Activated CD4-positive, alpha-beta T cell treated with anti-CD3 and anti-CD28 coated beads for 36 hours (primary cell): ENCODE measurements around the gene GCNT3. TPM values are rescaled to one million over a fixed set of nuclear protein-coding genes. Genes with fewer than 3 reads are reported as not detected.
A peak's percentile ranks its signal among the peaks of the same experiment; 100 is the strongest.
"Not testable (repeated sequence)": the region's sequence is repeated elsewhere in the genome, so short reads cannot be mapped to it uniquely, and the experiment has no call there.

Source experiments
- ATAC-seq: fragments of 200-7000 bp; cut with Tn5 transposase; one replicate; pipeline ENCODE4 v1.10.0; 2021; ENCODE audit warnings: mild to moderate bottlenecking, moderate library complexity
- CTCF ChIA-PET: fragments of 350-600 bp; sonication (Branson Sonifier 250); formaldehyde crosslinking; loops from one replicate; lab custom pipeline; 2021; ENCODE audit warnings: antibody characterized with exemption; lab: Charles Lee
- POLR2A ChIA-PET: fragments of 350-600 bp; sonication (Branson Sonifier 250); formaldehyde crosslinking; loops from one replicate; lab custom pipeline; 2021; ENCODE audit warnings: antibody characterized with exemption, inconsistent platforms; lab: Charles Lee
- DNase-seq: peaks from one replicate; pipeline ENCODE4 v3.0.0-alpha.2; 2020
- H3K27ac Mint-ChIP-seq: one replicate; pipeline ENCODE4 v1.8.0; 2021; ENCODE audit warnings: mixed read lengths
- H3K27me3 Mint-ChIP-seq: one replicate; pipeline ENCODE4 v1.8.0; 2021; ENCODE audit warnings: mixed read lengths
- H3K36me3 Mint-ChIP-seq: one replicate; pipeline ENCODE4 v1.8.0; 2021; ENCODE audit warnings: low read depth, mixed read lengths
- H3K4me1 Mint-ChIP-seq: one replicate; pipeline ENCODE4 v1.8.0; 2021; ENCODE audit warnings: mixed read lengths
- H3K4me3 Mint-ChIP-seq: one replicate; pipeline ENCODE4 v1.8.0; 2021; ENCODE audit warnings: mild to moderate bottlenecking, moderate library complexity, mixed read lengths
- H3K9me3 Mint-ChIP-seq: one replicate; pipeline ENCODE4 v1.8.0; 2021; ENCODE audit warnings: low read depth, mixed read lengths
- intact Hi-C, 2 experiments: fragments of 100-400 bp; cut with DNase I in 1 of 2; cut with micrococcal nuclease in 1 of 2; formaldehyde crosslinking; loops; one replicate each; pipeline versions ENCODE4 v1.14.2 to v1.15.1; 2022 to 2024; cut with DNase I, micrococcal nuclease
- total RNA-seq, 2 experiments: library from RNA; stranded (reverse); gene quantifications; one replicate each; pipeline ENCODE4 v1.2.3, GENCODE V29; 2021

Gene GCNT3
- total RNA-seq, 2 experiments from 2014 or later: not detected

DNA sequence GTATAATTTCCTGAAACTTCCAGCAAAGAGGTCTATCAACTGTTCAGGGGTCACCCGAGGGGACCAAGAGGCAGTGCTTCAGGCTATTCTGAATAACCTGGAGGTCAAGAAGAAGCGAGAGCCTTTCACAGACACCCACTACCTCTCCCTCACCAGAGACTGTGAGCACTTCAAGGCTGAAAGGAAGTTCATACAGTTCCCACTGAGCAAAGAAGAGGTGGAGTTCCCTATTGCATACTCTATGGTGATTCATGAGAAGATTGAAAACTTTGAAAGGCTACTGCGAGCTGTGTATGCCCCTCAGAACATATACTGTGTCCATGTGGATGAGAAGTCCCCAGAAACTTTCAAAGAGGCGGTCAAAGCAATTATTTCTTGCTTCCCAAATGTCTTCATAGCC is 6.8 kb downstream of the GCNT3 start:
- Mint-ChIP-seq H3K4me3 (no peak overlapping the region), H3K9me3 (no peaks in the 10 kb centered on the region), H3K4me1 (peaks cover 4% of the 10 kb centered on the region), H3K36me3 (no peaks in the 10 kb centered on the region), H3K27ac (no peak overlapping the region), H3K27me3 (peaks cover 18% of the 10 kb centered on the region)
- CTCF ChIA-PET: no interaction called here
- POLR2A ChIA-PET: no interaction called here
- intact Hi-C loops: no loop called here
- ATAC-seq: no peak
- DNase-seq: no peak

- POLR2A ChIA-PET: no interaction called here
- intact Hi-C loops: loop anchor here (1.0 kb wide), 1 partner anchor 90 kb away; no protein-coding TSS in a partner anchor
- no peaks in the 10 kb centered on the region for H3K4me1 Mint-ChIP-seq
Measured at GRCh38 chr15:59622289-59622688, 10.7 kb downstream of the GCNT3 start.

GRCh38 chr15:59632714-59633113 is 21.1 kb downstream of the GCNT3 start:
- ChIA-PET POLR2A (no interaction called here), CTCF (interaction anchor here (0.6 to 1.9 kb wide), 4 partner anchors 9 to 349 kb away, joined by 3 to 7 read pairs (median 5); no protein-coding TSS in a partner anchor)
- DNase-seq (no peak), ATAC-seq (no peak)
- Mint-ChIP-seq H3K9me3 (no peaks in the 10 kb centered on the region), H3K27ac (no peak overlapping the region), H3K4me1 (no peaks in the 10 kb centered on the region), H3K36me3 (peaks cover 12% of the 10 kb centered on the region), H3K4me3 (no peak overlapping the region), H3K27me3 (no peaks in the 10 kb centered on the region)
- intact Hi-C loops: no loop called here

More at GRCh38 chr15:59622289-59622688, 10.7 kb downstream of the GCNT3 start:
- ATAC-seq: peak; percentile 98
- Mint-ChIP-seq H3K36me3 (no peaks in the 10 kb centered on the region), H3K27ac (no peak overlapping the region), H3K9me3 (no peaks in the 10 kb centered on the region), H3K27me3 (peaks cover 9% of the 10 kb centered on the region), H3K4me3 (no peak overlapping the region)
- peak; percentile 78 for DNase-seq
- CTCF ChIA-PET: interaction anchor here (4.4 kb wide), 1 partner anchor 90 kb away, joined by 15 read pairs; no protein-coding TSS in a partner anchor

DNA sequence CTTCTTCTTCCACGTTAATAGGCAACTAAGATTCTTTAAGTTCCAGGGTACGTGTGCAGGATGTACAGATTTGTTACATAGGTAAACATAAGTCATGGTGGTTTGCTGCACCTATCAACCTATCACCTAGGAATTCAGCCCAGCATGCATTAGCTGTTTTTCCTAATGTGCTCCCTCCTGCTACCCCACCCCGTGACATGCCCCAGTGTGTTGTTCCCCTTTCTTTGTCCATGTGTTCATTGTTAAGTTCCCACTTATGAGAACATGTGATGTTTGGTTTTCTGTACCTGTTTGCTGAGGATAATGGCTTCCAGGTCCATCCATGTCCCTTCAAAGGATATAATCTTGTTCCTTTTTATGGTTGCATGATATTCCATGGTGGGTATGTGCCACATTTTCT is 24.6 kb downstream of the GCNT3 start:
- Mint-ChIP-seq H3K4me3 (no peak overlapping the region), H3K27me3 (no peaks in the 10 kb centered on the region), H3K9me3 (no peaks in the 10 kb centered on the region), H3K36me3 (peaks cover 25% of the 10 kb centered on the region), H3K4me1 (peaks cover 6% of the 10 kb centered on the region), H3K27ac (no peak overlapping the region)
- DNase-seq: no peak
- CTCF ChIA-PET: interaction anchor here (0.6 to 2.5 kb wide), 3 partner anchors 17 to 118 kb away, joined by 3 to 9 read pairs (median 5); no protein-coding TSS in a partner anchor
- intact Hi-C loops: loop anchor here in 1 of 2 experiments (5.0 kb wide), 1 partner anchor 104 kb away; no protein-coding TSS in a partner anchor
- POLR2A ChIA-PET: no interaction called here
- ATAC-seq: no peak

DNA sequence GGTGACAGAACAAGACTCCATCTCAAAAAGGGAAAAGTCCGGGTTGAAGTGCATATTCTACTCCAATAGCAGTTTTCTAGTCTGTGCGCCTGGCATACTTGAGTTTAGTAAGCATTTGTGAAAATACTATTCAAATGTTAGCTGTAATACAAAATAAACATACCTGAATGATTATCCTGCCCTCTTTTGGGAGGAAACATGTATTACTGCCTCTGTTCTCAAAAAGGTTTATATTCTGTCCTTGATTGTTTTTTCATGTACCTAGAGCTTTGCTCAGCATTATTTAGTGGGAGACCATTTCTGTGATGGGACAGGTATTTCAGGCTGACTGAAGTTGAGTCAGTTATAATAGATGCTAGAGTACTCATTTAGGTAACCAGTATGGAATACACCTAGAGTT is 25.9 kb downstream of the GCNT3 start:
- CTCF ChIA-PET: interaction anchor here (0.8 kb wide), 1 partner anchor 105 kb away, joined by 4 read pairs; no protein-coding TSS in a partner anchor
- H3K27me3 Mint-ChIP-seq, H3K9me3 Mint-ChIP-seq, POLR2A ChIA-PET, H3K4me3 Mint-ChIP-seq, DNase-seq, H3K27ac Mint-ChIP-seq, ATAC-seq, H3K4me1 Mint-ChIP-seq: not testable (repeated sequence)
- intact Hi-C loops: loop anchor here in 1 of 2 experiments (5.0 kb wide), 1 partner anchor 105 kb away; no protein-coding TSS in a partner anchor
- peaks cover 32% of the 10 kb centered on the region for H3K36me3 Mint-ChIP-seq

GRCh38 chr15:59642351-59642750 is 30.8 kb downstream of the GCNT3 start:
- no peak for DNase-seq
- Mint-ChIP-seq H3K9me3 (no peaks in the 10 kb centered on the region), H3K4me3 (no peak overlapping the region), H3K27me3 (no peaks in the 10 kb centered on the region), H3K27ac (peak overlapping the region; percentile 42), H3K36me3 (peaks cover 38% of the 10 kb centered on the region), H3K4me1 (peaks cover 16% of the 10 kb centered on the region)
- ChIA-PET POLR2A (no interaction called here), CTCF (interaction anchor here (0.6 to 4.1 kb wide), 6 partner anchors 9 to 113 kb away, joined by 3 to 24 read pairs (median 4); partner anchors contain the start of gene GTF2A2)
- intact Hi-C loops: loop anchor here in 1 of 2 experiments (5.0 kb wide), 2 partner anchors 60 to 110 kb away; no protein-coding TSS in a partner anchor
- no peak for ATAC-seq

DNA sequence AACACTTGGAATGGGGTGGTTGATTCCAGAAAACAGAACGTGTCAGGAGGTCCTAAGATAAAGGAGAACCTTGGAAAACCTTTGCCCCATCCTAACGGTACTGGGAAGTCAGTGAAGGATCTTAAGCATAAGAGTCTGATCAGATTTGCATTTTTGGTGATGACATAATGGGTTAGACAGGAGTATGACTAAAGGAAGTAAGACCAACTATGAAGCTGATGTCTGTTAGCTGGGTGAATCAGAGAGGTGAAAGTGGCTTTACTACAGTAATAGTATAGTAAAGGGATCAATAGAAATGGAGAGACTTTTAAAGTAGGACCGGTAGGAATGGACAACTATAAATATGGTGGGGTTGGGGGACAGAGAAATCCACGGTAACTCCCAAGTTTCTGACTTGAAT is 33.2 kb downstream of the GCNT3 start:
- ATAC-seq (peak; percentile 47), DNase-seq (no peak)
- POLR2A ChIA-PET: interaction anchor here (0.6 kb wide), 1 partner anchor 10 kb away, joined by 3 read pairs; no protein-coding TSS in a partner anchor
- Mint-ChIP-seq H3K27ac (peak overlapping the region; percentile 6), H3K36me3 (peaks cover 32% of the 10 kb centered on the region), H3K4me3 (no peak overlapping the region), H3K9me3 (no peaks in the 10 kb centered on the region), H3K27me3 (no peaks in the 10 kb centered on the region), H3K4me1 (peaks cover 10% of the 10 kb centered on the region)
- intact Hi-C loops: loop anchor here in 1 of 2 experiments (5.0 kb wide), 2 partner anchors 62 to 112 kb away; no protein-coding TSS in a partner anchor
- CTCF ChIA-PET: interaction anchor here (0.5 to 4.1 kb wide), 2 partner anchors 112 to 492 kb away, joined by 4 to 24 read pairs; no protein-coding TSS in a partner anchor

DNA sequence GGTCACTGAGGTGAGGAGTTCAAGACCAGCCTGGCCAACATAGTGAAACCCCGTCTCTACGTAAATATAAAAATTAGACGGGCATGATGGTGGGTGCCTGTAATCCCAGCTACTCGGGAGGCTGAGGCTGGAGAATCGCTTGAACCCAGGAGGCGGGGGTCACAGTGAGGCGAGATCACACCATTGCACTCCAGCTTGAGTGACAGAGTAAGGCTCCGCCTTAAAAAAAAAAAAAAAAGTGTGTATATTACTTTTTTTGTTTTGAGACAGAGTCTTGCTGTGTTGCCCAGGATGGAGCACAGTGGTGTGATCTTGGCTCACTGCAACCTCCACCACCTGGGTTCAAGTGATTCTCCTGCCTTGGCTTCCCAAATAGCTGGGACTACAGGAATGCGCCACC is 34.2 kb downstream of the GCNT3 start:
- H3K27ac Mint-ChIP-seq, H3K9me3 Mint-ChIP-seq, ATAC-seq, H3K4me3 Mint-ChIP-seq, DNase-seq, intact Hi-C loops, H3K27me3 Mint-ChIP-seq: not testable (repeated sequence)
- POLR2A ChIA-PET: interaction anchor here (0.6 kb wide), 1 partner anchor 333 kb away, joined by 3 read pairs; no protein-coding TSS in a partner anchor
- Mint-ChIP-seq H3K36me3 (peaks cover 36% of the 10 kb centered on the region), H3K4me1 (peaks cover 12% of the 10 kb centered on the region)
- CTCF ChIA-PET: interaction anchor here (1.8 to 2.0 kb wide), 2 partner anchors 13 to 113 kb away, joined by 6 to 7 read pairs; no protein-coding TSS in a partner anchor

- H3K27me3 Mint-ChIP-seq: no peaks in the 10 kb centered on the region
- CTCF ChIA-PET: interaction anchor here (0.5 to 2.0 kb wide), 4 partner anchors 13 to 114 kb away, joined by 4 to 7 read pairs (median 5); no protein-coding TSS in a partner anchor
- POLR2A ChIA-PET: interaction anchor here (0.6 kb wide), 1 partner anchor 333 kb away, joined by 3 read pairs; no protein-coding TSS in a partner anchor
- no peak overlapping the region for H3K27ac Mint-ChIP-seq
- no peaks in the 10 kb centered on the region for H3K9me3 Mint-ChIP-seq
- peaks cover 12% of the 10 kb centered on the region for H3K4me1 Mint-ChIP-seq
- H3K36me3 Mint-ChIP-seq: peaks cover 37% of the 10 kb centered on the region
- intact Hi-C loops: no loop called here
- H3K4me3 Mint-ChIP-seq: no peak overlapping the region
- DNase-seq (no peak), ATAC-seq (no peak)
Measured at GRCh38 chr15:59646277-59646676, 34.7 kb downstream of the GCNT3 start.

- DNase-seq: no peak
- peaks cover 38% of the 10 kb centered on the region for H3K36me3 Mint-ChIP-seq
- POLR2A ChIA-PET: no interaction called here
- CTCF ChIA-PET: interaction anchor here (1.3 to 2.0 kb wide), 3 partner anchors 14 to 114 kb away, joined by 4 to 7 read pairs (median 6); no protein-coding TSS in a partner anchor
- no peaks in the 10 kb centered on the region for H3K9me3 Mint-ChIP-seq
- peaks cover 12% of the 10 kb centered on the region for H3K4me1 Mint-ChIP-seq
- H3K27ac Mint-ChIP-seq: no peak overlapping the region
- no peak overlapping the region for H3K4me3 Mint-ChIP-seq
- no peak for ATAC-seq
- no peaks in the 10 kb centered on the region for H3K27me3 Mint-ChIP-seq
- intact Hi-C loops: no loop called here
Measured at GRCh38 chr15:59647085-59647484, 35.5 kb downstream of the GCNT3 start.

DNA sequence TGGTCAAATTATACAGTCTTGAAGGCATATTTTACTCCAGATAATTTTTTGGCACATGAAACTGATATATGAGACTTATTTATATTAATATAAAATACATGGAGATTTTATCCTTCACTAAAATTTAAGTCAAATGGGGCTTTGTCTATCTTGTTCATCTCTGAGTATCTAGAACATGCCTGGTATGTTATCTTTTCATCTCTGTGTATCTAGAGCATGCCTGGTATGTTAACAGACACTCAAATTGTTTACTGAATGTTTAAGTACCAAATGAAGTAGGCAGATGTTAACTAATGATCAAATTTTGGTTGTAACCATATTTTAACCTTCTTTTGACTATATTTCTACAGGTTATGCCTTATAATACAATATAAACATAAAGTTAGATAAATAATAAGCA is 38.0 kb downstream of the GCNT3 start:
- ChIA-PET POLR2A (no interaction called here), CTCF (no interaction called here)
- Mint-ChIP-seq H3K4me1 (peaks cover 13% of the 10 kb centered on the region), H3K27ac (no peak overlapping the region), H3K27me3 (no peaks in the 10 kb centered on the region), H3K36me3 (peaks cover 31% of the 10 kb centered on the region), H3K9me3 (no peaks in the 10 kb centered on the region), H3K4me3 (no peak overlapping the region)
- DNase-seq (no peak), ATAC-seq (no peak)
- intact Hi-C loops: loop anchor here (10.0 kb wide), 2 partner anchors 715 to 1945 kb away; partner anchors contain the start of genes POLR2M (in 1 of the 2) and SLTM (in 1 of the 2)
